DOHH2 (cell line): ENCODE data around the gene PRH2.

ENCODE experiments used
- H3F3A ChIP-seq: fragments of 200-600 bp; sonication (generic), shearing (Covaris generic); 2 replicates; pipeline ENCODE4 v1.6.0; 2016; ENCODE audit warnings: antibody characterized with exemption, mild to moderate bottlenecking; ENCODE audit not compliant: control insufficient read depth, insufficient read depth
- H3K27ac ChIP-seq: fragments of 200-600 bp; sonication (generic); 2 replicates; pipeline ENCODE4 v1.5.1; 2014; ENCODE audit warnings: low read depth, mild to moderate bottlenecking, low read length, moderate library complexity
- H3K27me3 ChIP-seq: fragments of 200-600 bp; sonication (generic); 2 replicates; pipeline ENCODE4 v1.6.1; 2014; ENCODE audit warnings: mild to moderate bottlenecking, low read length, mixed read lengths; ENCODE audit not compliant: control insufficient read depth
- H3K36me3 ChIP-seq: fragments of 200-600 bp; sonication (generic); 2 replicates; pipeline ENCODE4 v1.6.1; 2014; ENCODE audit warnings: mild to moderate bottlenecking, low read length, moderate library complexity, mixed read lengths; ENCODE audit not compliant: control insufficient read depth
- H3K4me1 ChIP-seq: fragments of 200-600 bp; sonication (generic); 2 replicates; pipeline ENCODE4 v1.6.1; 2014; ENCODE audit warnings: mild to moderate bottlenecking, low read length, mixed read lengths; ENCODE audit not compliant: control insufficient read depth
- H3K4me2 ChIP-seq: fragments of 200-600 bp; sonication (generic); 2 replicates; pipeline ENCODE4 v1.6.0; 2014; ENCODE audit warnings: mild to moderate bottlenecking, low read length, moderate library complexity
- H3K4me3 ChIP-seq: fragments of 200-600 bp; sonication (generic); 2 replicates; pipeline ENCODE4 v1.5.1; 2014; ENCODE audit warnings: mild to moderate bottlenecking, low read length, mixed read lengths
- H3K79me2 ChIP-seq: fragments of 200-600 bp; sonication (generic); 2 replicates; pipeline ENCODE4 v1.6.1; 2014; ENCODE audit warnings: mild to moderate bottlenecking, low read length, mixed read lengths; ENCODE audit not compliant: control insufficient read depth
- H3K9me2 ChIP-seq: fragments of 200-600 bp; sonication (generic); replicated peaks from 2 replicates; pipeline ENCODE4 v1.6.1; 2014; ENCODE audit warnings: mild to moderate bottlenecking, low read length, mixed read lengths; ENCODE audit not compliant: control insufficient read depth
- H3K9me3 ChIP-seq: fragments of 200-600 bp; sonication (generic); 2 replicates; pipeline ENCODE4 v1.6.1; 2014; ENCODE audit warnings: antibody characterized with exemption, low read length, mixed read lengths; ENCODE audit not compliant: control insufficient read depth, insufficient read depth
- H4K20me1 ChIP-seq: fragments of 200-600 bp; sonication (generic); 2 replicates; pipeline ENCODE4 v1.6.0; 2014; ENCODE audit warnings: low read depth, mild to moderate bottlenecking, antibody characterized with exemption, low read length, moderate library complexity; ENCODE audit not compliant: control insufficient read depth, insufficient read depth
- CTCF ChIP-seq: fragments of 200-600 bp; sonication (generic); IDR thresholded peaks from one replicate; pipeline ENCODE4 v1.5.1; 2014; ENCODE audit warnings: antibody characterized with exemption, mild to moderate bottlenecking, low read depth, low read length; ENCODE audit not compliant: poor library complexity, severe bottlenecking
- EZH2phosphoT487 ChIP-seq: fragments of 200-600 bp; sonication (generic); IDR thresholded peaks from 2 replicates; pipeline ENCODE4 v1.6.1; 2017; ENCODE audit warnings: borderline replicate concordance, mild to moderate bottlenecking, antibody characterized with exemption, low read length, moderate library complexity, mixed read lengths

Gene PRH2

GRCh38 chr12:10939163-10939562, 10.1 kb downstream of the PRH2 start, which contains the start of gene TAS2R14:
Gene TAS2R14, minus strand, starts transcription at chr12:10939263. Its CDS starts 56 bp downstream, at chr12:10939207.
- H3K27ac ChIP-seq, result no peak within 1 kb of the TSS
- no peak within 1 kb of the TSS for H3K4me3 ChIP-seq
- no peaks in the 10 kb centered on the region for H3K9me3 ChIP-seq
- no peak within 1 kb of the TSS for H3K4me2 ChIP-seq
- H3K36me3 ChIP-seq, result no peaks in the 10 kb centered on the region
- TF ChIP-seq CTCF (no peak), EZH2phosphoT487 (no peak)
- no peaks in the 10 kb centered on the region for H3F3A ChIP-seq
- no peaks in the 10 kb centered on the region for H3K9me2 ChIP-seq
- H3K79me2 ChIP-seq, result no peaks in the 10 kb centered on the region
- no peaks in the 10 kb centered on the region for H3K27me3 ChIP-seq
- no peaks in the 10 kb centered on the region for H3K4me1 ChIP-seq
- H4K20me1 ChIP-seq, result no peaks in the 10 kb centered on the region

GRCh38 chr12:10940389-10940788, 11.4 kb downstream of the PRH2 start:
- H4K20me1 ChIP-seq, result no peaks in the 10 kb centered on the region

GRCh38 chr12:10941369-10941768, 12.3 kb downstream of the PRH2 start:
- H3K27ac ChIP-seq, result no peak overlapping the region
- H3K79me2 ChIP-seq, result no peaks in the 10 kb centered on the region
- no peaks in the 10 kb centered on the region for H3K36me3 ChIP-seq
- no peak overlapping the region for H3K4me2 ChIP-seq
- H3K4me3 ChIP-seq, result no peak overlapping the region
- no peaks in the 10 kb centered on the region for H3K9me3 ChIP-seq
- H3K27me3 ChIP-seq, result no peaks in the 10 kb centered on the region
- H4K20me1 ChIP-seq, result no peaks in the 10 kb centered on the region
- no peaks in the 10 kb centered on the region for H3F3A ChIP-seq
- no peaks in the 10 kb centered on the region for H3K9me2 ChIP-seq
- TF ChIP-seq CTCF (no peak), EZH2phosphoT487 (no peak)
- no peaks in the 10 kb centered on the region for H3K4me1 ChIP-seq

More at GRCh38 chr12:10940389-10940788, 11.4 kb downstream of the PRH2 start:
- Histone ChIP-seq H3K4me3 (no peak overlapping the region), H3K9me2 (no peaks in the 10 kb centered on the region), H3K79me2 (no peaks in the 10 kb centered on the region), H3K4me2 (no peak overlapping the region), H3K27me3 (no peaks in the 10 kb centered on the region), H3F3A (no peaks in the 10 kb centered on the region), H3K36me3 (no peaks in the 10 kb centered on the region), H3K9me3 (no peaks in the 10 kb centered on the region), H3K4me1 (no peaks in the 10 kb centered on the region), H3K27ac (no peak overlapping the region)
- TF ChIP-seq EZH2phosphoT487 (no peak), CTCF (no peak)
